ENCODE results near the gene EGFL8.
A peak's percentile ranks its signal among the peaks of the same experiment; 100 is the strongest.

EGFL8 gene

DNA sequence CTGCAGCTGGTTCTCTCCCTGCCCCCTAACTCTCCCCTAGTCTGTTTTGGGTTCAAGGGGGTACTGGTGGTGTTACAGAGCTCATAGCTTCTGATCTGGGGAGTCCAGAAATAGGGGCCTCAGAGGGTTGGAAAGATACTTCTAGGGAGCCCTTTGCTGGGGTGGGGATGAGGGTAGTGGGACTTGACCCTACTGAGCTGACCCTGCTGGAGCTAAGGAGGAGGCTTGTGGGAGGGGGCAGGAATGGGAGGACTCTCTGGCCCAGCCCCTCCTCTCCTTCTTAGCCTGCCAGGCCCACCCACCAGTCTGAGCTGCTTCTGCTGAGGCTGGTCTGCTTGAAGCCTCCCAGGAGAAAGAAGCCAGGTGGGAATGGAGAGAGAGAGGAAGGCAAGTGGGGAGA lies at the start of gene EGFL8:
Gene EGFL8, plus strand, starts transcription at position 301 of the 400 bp plus-strand sequence. CDS start 1,571 bp downstream, outside the sequence.
- Histone ChIP-seq H3K36me3 (ENCODE audit: control insufficient read depth in 5 of 5, insufficient read depth in 5 of 5, low read length in 5 of 5) (peaks cover 0 to 56% (median 42%) of the 10 kb centered on the region in 5 donors), H3K9me3 (ENCODE audit: control insufficient read depth in 5 of 5, low read length in 5 of 5) (no peaks in the 10 kb centered on the region), H3K27me3 (ENCODE audit: control insufficient read depth in 5 of 5, insufficient read depth in 4 of 5, low read length in 5 of 5) (no peaks in the 10 kb centered on the region), H3K9ac (ENCODE audit: low read length in 5 of 5) (peak within 1 kb of the TSS in 1 of 5 donors; percentile 56), H3K4me3 (ENCODE audit: low read depth in 1 of 5, low read length in 5 of 5) (no peak within 1 kb of the TSS), H3K27ac (ENCODE audit: low read depth, low read length) (peak within 1 kb of the TSS; percentile 67), H3K4me1 (ENCODE audit: control insufficient read depth in 5 of 5, insufficient read depth in 5 of 5, low read length in 5 of 5) (peaks cover 0 to 19% (median 5%) of the 10 kb centered on the region in 5 donors)

DNA sequence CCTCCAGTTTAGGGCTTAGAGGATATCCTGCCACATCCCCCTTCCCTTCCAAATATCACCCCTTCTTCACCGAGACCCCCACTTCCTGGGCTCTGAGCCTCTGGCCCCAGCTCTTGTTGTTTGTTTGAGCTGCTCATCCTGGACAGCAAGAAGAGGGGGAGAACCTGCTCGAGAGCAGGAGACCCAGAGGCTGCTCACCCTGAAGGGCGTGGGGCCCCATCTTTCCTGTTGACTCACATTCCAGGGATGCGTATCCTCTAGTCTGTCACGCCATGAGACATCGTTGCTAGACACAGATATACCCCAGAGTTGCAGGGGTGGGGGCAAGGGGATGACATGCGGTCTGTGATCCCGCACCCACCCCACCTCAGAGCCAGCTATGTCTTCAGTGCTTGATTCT lies 49.6 kb upstream of the EGFL8 start:
- H3K9ac ChIP-seq (ENCODE audit: low read length in 5 of 5): peak overlapping the region in 1 of 5 donors; percentile 1
- no peaks in the 10 kb centered on the region for H3K9me3 ChIP-seq (ENCODE audit: control insufficient read depth in 5 of 5, low read length in 5 of 5)
- peak overlapping the region; percentile 60 for H3K27ac ChIP-seq (ENCODE audit: low read depth, low read length)
- H3K27me3 ChIP-seq (ENCODE audit: control insufficient read depth in 5 of 5, insufficient read depth in 4 of 5, low read length in 5 of 5): peaks cover 0 to 7% (median 0%) of the 10 kb centered on the region in 5 donors
- H3K4me1 ChIP-seq (ENCODE audit: control insufficient read depth in 5 of 5, insufficient read depth in 5 of 5, low read length in 5 of 5): peaks cover 25 to 61% (median 58%) of the 10 kb centered on the region in 5 donors
- peaks cover 2 to 47% (median 44%) of the 10 kb centered on the region in 5 donors for H3K36me3 ChIP-seq (ENCODE audit: control insufficient read depth in 5 of 5, insufficient read depth in 5 of 5, low read length in 5 of 5)
- H3K4me3 ChIP-seq (ENCODE audit: low read depth in 1 of 5, low read length in 5 of 5): no peak overlapping the region

DNA sequence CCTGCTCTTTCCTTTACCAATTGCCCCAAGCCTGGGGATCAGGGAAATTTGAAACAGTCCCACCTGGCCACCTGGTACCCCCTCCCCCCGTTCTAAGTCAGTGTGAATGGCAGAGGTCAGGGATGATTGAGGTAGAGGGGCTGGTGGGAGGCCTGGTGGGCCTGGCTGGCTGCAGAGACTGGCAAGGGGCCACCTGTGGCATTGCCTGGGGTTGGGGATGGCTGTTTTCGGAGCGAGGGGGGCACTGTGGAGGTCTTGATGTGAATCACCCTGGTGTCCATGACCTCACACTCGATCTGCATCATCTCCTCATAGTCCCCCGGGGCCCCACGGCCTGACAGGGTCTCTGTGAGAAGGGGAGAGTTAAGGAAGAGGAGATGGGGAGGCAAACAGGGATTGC lies 48.8 kb upstream of the EGFL8 start:
- Histone ChIP-seq H3K9ac (ENCODE audit: low read length in 5 of 5) (no peak overlapping the region), H3K27me3 (ENCODE audit: control insufficient read depth in 5 of 5, insufficient read depth in 4 of 5, low read length in 5 of 5) (peaks cover 0 to 1% (median 0%) of the 10 kb centered on the region in 5 donors), H3K4me3 (ENCODE audit: low read depth in 1 of 5, low read length in 5 of 5) (no peak overlapping the region), H3K27ac (ENCODE audit: low read depth, low read length) (no peak overlapping the region), H3K9me3 (ENCODE audit: control insufficient read depth in 5 of 5, low read length in 5 of 5) (no peaks in the 10 kb centered on the region), H3K4me1 (ENCODE audit: control insufficient read depth in 5 of 5, insufficient read depth in 5 of 5, low read length in 5 of 5) (peaks cover 25 to 52% (median 50%) of the 10 kb centered on the region in 5 donors), H3K36me3 (ENCODE audit: control insufficient read depth in 5 of 5, insufficient read depth in 5 of 5, low read length in 5 of 5) (peaks cover 2 to 51% (median 48%) of the 10 kb centered on the region in 5 donors)

DNA sequence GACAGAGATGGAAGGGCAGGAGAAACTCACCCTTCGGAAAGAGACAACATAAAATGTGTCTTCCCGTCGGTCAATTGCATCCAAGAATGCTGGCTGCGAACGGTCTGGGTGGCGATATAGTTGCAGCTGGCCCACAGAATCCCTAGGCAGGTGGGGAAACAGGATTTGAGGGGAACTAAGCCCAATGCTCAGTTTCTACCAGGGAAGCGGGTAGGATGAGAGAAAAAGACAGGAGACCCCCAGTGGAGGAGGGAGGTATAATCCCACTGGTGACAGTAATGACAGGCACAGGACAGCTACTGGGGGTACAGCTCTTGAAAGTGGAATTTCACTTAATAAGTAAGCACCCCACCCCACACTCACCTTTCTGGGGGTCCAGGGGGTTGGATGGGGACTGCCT lies 47.7 kb upstream of the EGFL8 start:
- Histone ChIP-seq H3K9ac (ENCODE audit: low read length in 5 of 5) (peak overlapping the region in 1 of 5 donors; percentile 15), H3K4me1 (ENCODE audit: control insufficient read depth in 5 of 5, insufficient read depth in 5 of 5, low read length in 5 of 5) (peaks cover 19 to 42% (median 40%) of the 10 kb centered on the region in 5 donors), H3K4me3 (ENCODE audit: low read depth in 1 of 5, low read length in 5 of 5) (no peak overlapping the region), H3K27ac (ENCODE audit: low read depth, low read length) (no peak overlapping the region), H3K27me3 (ENCODE audit: control insufficient read depth in 5 of 5, insufficient read depth in 4 of 5, low read length in 5 of 5) (no peaks in the 10 kb centered on the region), H3K9me3 (ENCODE audit: control insufficient read depth in 5 of 5, low read length in 5 of 5) (no peaks in the 10 kb centered on the region), H3K36me3 (ENCODE audit: control insufficient read depth in 5 of 5, insufficient read depth in 5 of 5, low read length in 5 of 5) (peaks cover 2 to 61% (median 58%) of the 10 kb centered on the region in 5 donors)

DNA sequence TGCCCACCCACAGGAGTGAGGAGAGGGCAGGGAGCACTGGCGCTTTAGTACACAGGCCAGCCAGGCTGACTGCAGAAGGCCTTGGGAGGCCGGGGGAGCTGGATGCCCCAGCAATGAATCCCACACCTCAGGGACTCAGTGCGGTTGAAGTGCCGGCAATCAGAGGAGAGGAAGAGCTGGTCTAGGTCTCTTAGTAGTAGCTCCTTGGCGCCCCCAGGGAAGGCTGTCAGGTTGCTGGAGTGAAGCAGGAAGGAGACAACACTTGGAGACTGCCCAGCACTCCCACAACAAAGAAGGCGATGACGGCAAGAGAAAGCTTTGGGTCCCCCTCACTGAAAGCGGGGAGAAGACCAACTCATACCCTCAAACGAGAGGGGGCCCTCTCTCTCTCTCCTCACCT lies 46.9 kb upstream of the EGFL8 start:
- Histone ChIP-seq H3K4me3 (ENCODE audit: low read depth in 1 of 5, low read length in 5 of 5) (no peak overlapping the region), H3K9ac (ENCODE audit: low read length in 5 of 5) (no peak overlapping the region), H3K9me3 (ENCODE audit: control insufficient read depth in 5 of 5, low read length in 5 of 5) (no peaks in the 10 kb centered on the region), H3K27me3 (ENCODE audit: control insufficient read depth in 5 of 5, insufficient read depth in 4 of 5, low read length in 5 of 5) (no peaks in the 10 kb centered on the region), H3K27ac (ENCODE audit: low read depth, low read length) (no peak overlapping the region), H3K4me1 (ENCODE audit: control insufficient read depth in 5 of 5, insufficient read depth in 5 of 5, low read length in 5 of 5) (peaks cover 19 to 34% (median 33%) of the 10 kb centered on the region in 5 donors), H3K36me3 (ENCODE audit: control insufficient read depth in 5 of 5, insufficient read depth in 5 of 5, low read length in 5 of 5) (peaks cover 2 to 67% (median 63%) of the 10 kb centered on the region in 5 donors)

DNA sequence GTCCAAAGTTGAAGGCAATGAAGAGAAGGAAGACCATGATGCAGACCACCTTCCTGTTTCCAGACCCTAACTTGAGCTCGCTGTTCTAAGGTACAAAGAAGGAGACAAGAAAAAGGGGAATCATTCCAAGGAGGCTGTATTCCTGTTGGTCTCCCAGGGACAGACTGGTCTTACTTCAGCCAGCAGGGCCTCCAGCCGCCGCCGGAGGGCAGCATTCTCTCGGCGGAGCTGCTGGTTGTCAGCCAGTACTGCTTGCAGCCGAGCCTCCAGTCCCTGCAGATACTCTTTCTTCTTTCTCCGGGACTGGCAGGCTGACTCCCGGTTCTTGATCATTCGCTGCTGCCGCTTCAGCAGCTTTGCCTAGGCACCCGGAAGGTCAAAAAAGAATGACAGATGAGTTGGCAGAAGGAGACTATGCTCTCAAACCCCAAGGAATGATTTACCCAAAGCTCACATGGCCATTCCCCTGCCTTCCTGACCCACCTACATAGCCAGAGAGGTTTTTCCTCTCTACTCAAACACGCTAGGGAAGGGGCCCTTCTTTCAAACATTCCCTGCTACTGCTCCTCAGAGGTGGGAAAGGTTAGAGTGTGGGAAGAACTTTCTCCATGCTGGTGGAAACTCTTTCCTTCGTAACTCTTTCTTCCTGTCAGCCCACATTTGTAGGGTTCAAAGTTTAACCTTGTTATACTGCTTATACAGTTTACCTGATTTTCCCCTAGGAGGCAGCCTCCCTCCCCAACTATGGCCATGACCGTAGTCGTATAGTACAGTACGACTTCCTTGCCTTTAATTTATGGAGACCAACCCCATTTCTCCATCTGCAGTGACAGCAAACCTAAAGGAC lies 45.4 kb upstream of the EGFL8 start:
- Histone ChIP-seq H3K4me3 (ENCODE audit: low read depth in 1 of 5, low read length in 5 of 5) (peak overlapping the region in 1 of 5 donors; percentile 13), H3K9ac (ENCODE audit: low read length in 5 of 5) (no peak overlapping the region), H3K27ac (ENCODE audit: low read depth, low read length) (peak overlapping the region; percentile 72), H3K9me3 (ENCODE audit: control insufficient read depth in 5 of 5, low read length in 5 of 5) (no peaks in the 10 kb centered on the region), H3K36me3 (ENCODE audit: control insufficient read depth in 5 of 5, insufficient read depth in 5 of 5, low read length in 5 of 5) (peaks cover 2 to 77% (median 71%) of the 10 kb centered on the region in 5 donors), H3K4me1 (ENCODE audit: control insufficient read depth in 5 of 5, insufficient read depth in 5 of 5, low read length in 5 of 5) (peaks cover 9 to 21% (median 18%) of the 10 kb centered on the region in 5 donors), H3K27me3 (ENCODE audit: control insufficient read depth in 5 of 5, insufficient read depth in 4 of 5, low read length in 5 of 5) (no peaks in the 10 kb centered on the region)

DNA sequence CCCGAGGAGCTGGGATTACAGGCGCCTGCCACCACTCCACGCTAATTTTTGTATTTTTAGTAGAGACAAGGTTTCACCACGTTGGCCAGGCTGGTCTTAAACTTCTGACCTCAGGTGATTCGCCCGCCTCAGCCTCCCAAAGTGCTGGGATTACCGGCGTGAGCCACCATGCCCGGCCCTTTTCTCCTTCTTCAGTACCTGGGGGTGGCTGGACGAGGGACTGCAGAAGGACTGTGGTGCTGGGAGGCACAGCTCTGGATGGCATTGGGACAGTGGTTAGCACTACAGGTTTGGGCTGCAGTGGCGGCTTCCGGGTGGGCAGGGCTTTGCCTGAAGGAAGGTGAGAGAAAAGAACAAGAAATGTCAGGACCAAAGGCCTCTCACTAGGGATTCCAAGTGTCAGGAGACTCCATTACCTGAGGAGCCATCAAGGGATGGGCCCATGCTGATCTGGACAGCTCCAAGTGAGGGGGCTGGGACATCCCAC lies 43.8 kb upstream of the EGFL8 start:
- Histone ChIP-seq H3K36me3 (ENCODE audit: control insufficient read depth in 5 of 5, insufficient read depth in 5 of 5, low read length in 5 of 5) (peaks cover 2 to 89% (median 76%) of the 10 kb centered on the region in 5 donors), H3K9ac (ENCODE audit: low read length in 5 of 5) (no peak overlapping the region), H3K27ac (ENCODE audit: low read depth, low read length) (no peak overlapping the region), H3K27me3 (ENCODE audit: control insufficient read depth in 5 of 5, insufficient read depth in 4 of 5, low read length in 5 of 5) (no peaks in the 10 kb centered on the region), H3K9me3 (ENCODE audit: control insufficient read depth in 5 of 5, low read length in 5 of 5) (no peaks in the 10 kb centered on the region), H3K4me3 (ENCODE audit: low read depth in 1 of 5, low read length in 5 of 5) (no peak overlapping the region), H3K4me1 (ENCODE audit: control insufficient read depth in 5 of 5, insufficient read depth in 5 of 5, low read length in 5 of 5) (peaks cover 6 to 14% (median 10%) of the 10 kb centered on the region in 5 donors)

DNA sequence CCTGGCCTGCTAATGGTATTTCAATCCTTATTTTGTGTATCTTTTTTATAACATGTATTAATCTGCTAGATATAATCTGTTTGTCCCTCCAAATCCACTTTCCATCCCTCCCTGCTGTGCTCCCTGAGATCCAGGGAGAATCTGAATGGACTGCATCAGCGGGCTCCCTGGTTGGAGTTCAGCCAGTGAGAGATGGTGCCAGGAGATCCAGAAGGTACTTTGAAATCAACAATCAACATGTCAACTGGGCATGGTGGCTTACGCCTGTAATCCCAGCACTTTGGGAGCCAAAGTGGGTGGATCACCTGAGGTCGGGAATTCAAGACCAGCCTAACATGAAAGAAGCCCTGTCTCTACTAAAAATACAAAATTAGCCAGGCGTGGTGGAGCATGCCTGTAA lies 40.7 kb upstream of the EGFL8 start:
- H3K9me3 ChIP-seq (ENCODE audit: control insufficient read depth in 5 of 5, low read length in 5 of 5): no peaks in the 10 kb centered on the region
- no peak overlapping the region for H3K9ac ChIP-seq (ENCODE audit: low read length in 5 of 5)
- H3K36me3 ChIP-seq (ENCODE audit: control insufficient read depth in 5 of 5, insufficient read depth in 5 of 5, low read length in 5 of 5): peaks cover 0 to 73% (median 56%) of the 10 kb centered on the region in 5 donors

DNA sequence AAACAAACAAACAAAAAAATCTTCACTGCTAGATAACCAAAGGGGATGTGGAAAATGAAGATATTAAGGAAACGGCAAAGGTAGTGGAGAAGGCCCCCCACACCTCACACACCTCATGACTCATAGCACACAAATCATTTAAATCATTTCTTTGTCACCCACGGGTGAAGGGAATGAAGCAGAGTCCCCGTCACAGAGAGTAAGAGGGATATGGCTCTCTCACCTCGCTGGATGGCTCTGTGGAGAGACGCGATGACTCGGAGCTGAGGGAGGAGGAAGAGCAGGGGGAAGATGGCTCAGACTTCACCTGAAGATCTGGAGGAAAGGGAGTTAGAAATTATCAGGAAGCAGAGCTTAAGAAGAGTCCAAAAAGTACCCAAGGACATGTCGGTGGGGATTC lies 37.5 kb upstream of the EGFL8 start:
- H3K27ac ChIP-seq (ENCODE audit: low read depth, low read length): peak overlapping the region; percentile 82
- peaks cover 0 to 44% (median 35%) of the 10 kb centered on the region in 5 donors for H3K36me3 ChIP-seq (ENCODE audit: control insufficient read depth in 5 of 5, insufficient read depth in 5 of 5, low read length in 5 of 5)
- H3K9me3 ChIP-seq (ENCODE audit: control insufficient read depth in 5 of 5, low read length in 5 of 5): no peaks in the 10 kb centered on the region
- peak overlapping the region; percentile 92 to 100 (median 96) for H3K4me3 ChIP-seq (ENCODE audit: low read depth in 1 of 5, low read length in 5 of 5)
- no peaks in the 10 kb centered on the region for H3K27me3 ChIP-seq (ENCODE audit: control insufficient read depth in 5 of 5, insufficient read depth in 4 of 5, low read length in 5 of 5)
- peak overlapping the region; percentile 68 to 84 (median 77) for H3K9ac ChIP-seq (ENCODE audit: low read length in 5 of 5)
- H3K4me1 ChIP-seq (ENCODE audit: control insufficient read depth in 5 of 5, insufficient read depth in 5 of 5, low read length in 5 of 5): peaks cover 10 to 38% (median 34%) of the 10 kb centered on the region in 5 donors

More for the DNA sequence above, 40.7 kb upstream of the EGFL8 start:
- no peak overlapping the region for H3K27ac ChIP-seq (ENCODE audit: low read depth, low read length)
- H3K4me1 ChIP-seq (ENCODE audit: control insufficient read depth in 5 of 5, insufficient read depth in 5 of 5, low read length in 5 of 5): peaks cover 11 to 31% (median 27%) of the 10 kb centered on the region in 5 donors
- H3K27me3 ChIP-seq (ENCODE audit: control insufficient read depth in 5 of 5, insufficient read depth in 4 of 5, low read length in 5 of 5): no peaks in the 10 kb centered on the region
- H3K4me3 ChIP-seq (ENCODE audit: low read depth in 1 of 5, low read length in 5 of 5): no peak overlapping the region

DNA sequence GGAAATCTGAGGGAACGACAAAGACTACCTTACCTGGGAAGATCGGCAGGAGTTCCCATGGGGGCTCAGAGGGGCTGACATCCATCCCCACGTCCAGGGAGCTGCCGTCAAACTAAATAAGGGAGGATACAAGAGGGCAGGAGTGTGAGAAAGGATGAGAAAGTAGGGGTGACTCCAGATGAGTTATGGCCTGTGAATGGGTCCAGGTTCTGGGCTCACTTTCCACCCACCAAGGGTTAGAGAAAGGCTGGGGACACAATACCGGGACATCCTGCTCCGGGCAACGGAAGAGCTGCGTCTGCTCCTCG lies 37.0 kb upstream of the EGFL8 start:
- peak overlapping the region; percentile 82 for H3K27ac ChIP-seq (ENCODE audit: low read depth, low read length)
- no peaks in the 10 kb centered on the region for H3K27me3 ChIP-seq (ENCODE audit: control insufficient read depth in 5 of 5, insufficient read depth in 4 of 5, low read length in 5 of 5)
- H3K9me3 ChIP-seq (ENCODE audit: control insufficient read depth in 5 of 5, low read length in 5 of 5): no peaks in the 10 kb centered on the region
- peak overlapping the region; percentile 68 to 84 (median 77) for H3K9ac ChIP-seq (ENCODE audit: low read length in 5 of 5)
- peaks cover 0 to 40% (median 30%) of the 10 kb centered on the region in 5 donors for H3K36me3 ChIP-seq (ENCODE audit: control insufficient read depth in 5 of 5, insufficient read depth in 5 of 5, low read length in 5 of 5)
- peak overlapping the region; percentile 92 to 100 (median 96) for H3K4me3 ChIP-seq (ENCODE audit: low read depth in 1 of 5, low read length in 5 of 5)
- peaks cover 10 to 38% (median 34%) of the 10 kb centered on the region in 5 donors for H3K4me1 ChIP-seq (ENCODE audit: control insufficient read depth in 5 of 5, insufficient read depth in 5 of 5, low read length in 5 of 5)

All from subcutaneous abdominal adipose tissue (tissue), 5 donors.